Measurements from ENCODE around the gene ZNF470.

ZNF470 gene

DNA sequence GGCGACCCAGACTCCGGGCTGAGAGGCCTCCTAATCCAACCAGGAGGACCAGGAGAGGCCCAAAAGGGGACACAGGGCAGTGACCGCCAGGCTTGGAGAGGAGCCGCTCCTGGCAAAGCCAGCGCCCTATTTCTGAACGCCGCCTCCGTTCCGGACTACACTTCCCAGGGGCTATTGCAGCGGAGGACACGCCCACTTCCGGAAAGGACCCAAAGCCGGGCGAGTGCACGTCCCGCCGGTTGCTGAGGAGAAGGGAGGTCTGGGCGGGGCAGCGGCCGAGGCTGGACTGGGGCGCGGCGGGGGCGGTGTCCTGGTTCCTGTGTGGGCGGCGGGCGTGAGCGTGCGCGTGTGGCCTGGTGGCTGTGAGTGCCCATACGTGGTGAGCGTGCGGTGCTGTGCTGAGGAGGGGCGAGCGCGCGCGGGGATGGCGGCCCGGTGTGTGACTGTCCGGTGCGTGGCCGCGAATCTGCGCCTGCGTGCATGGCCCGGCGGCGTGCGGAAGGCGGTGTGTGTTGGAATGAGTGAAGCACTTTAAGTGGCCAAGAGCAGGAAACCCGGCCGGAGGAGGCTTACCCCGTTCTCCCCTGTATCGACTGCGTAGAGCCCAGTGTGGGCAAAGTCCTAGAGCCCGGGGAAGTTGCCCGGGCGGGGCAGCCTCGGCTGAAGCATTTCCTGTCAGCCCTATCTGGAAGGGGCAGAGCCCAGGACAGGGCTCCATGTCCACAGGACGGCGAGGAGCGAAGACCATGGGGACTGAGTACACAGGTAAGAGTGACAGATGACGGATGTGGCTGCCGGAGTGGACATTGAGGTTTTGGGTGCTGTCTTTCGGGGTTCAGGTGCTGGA, at the start of gene ZNF470:
ZNF470 (plus strand) TSS at position 195 of the 847 bp plus-strand sequence. CDS start 2,844 bp downstream, outside the sequence.
- peak; percentile 87 for DNase-seq (ENCODE audit: low read depth)

DNA sequence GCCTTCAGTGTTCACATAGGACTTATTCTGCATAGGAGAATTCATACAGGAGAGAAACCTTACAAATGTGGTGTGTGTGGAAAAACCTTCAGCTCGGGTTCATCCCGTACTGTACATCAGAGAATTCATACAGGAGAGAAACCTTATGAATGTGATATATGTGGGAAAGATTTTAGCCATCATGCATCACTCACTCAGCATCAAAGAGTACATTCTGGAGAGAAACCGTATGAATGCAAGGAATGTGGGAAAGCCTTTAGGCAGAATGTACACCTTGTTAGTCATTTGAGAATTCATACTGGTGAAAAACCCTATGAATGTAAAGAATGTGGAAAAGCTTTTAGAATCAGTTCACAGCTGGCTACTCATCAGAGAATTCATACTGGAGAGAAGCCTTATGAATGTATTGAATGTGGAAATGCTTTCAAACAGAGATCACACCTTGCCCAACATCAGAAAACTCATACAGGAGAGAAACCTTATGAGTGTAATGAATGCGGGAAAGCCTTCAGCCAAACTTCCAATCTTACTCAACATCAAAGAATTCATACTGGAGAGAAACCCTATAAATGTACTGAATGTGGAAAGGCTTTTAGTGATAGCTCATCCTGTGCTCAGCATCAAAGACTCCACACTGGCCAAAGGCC, 41.9 kb upstream of the ZNF470 start:
- peak; percentile 13 for DNase-seq (ENCODE audit: low read depth)

DNA sequence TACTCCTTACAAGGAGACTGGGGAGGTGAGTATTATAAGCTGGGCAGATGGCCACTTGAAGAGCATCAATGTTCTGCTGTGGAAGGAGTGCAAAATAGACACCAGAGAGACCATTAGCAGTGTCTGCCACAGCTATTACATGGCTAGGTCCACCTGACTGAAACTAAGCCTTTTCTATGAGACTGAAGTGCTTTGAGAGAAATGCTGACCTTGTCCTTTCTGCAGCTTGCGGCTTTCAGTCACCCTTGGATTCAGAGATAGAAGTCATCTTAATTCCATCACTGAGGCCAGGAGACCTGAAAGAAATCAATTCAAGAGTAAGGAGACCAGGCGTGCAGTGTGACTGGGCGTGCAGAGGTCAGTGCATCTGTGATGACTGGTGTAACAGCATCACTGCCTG, 29.8 kb upstream of the ZNF470 start:
- DNase-seq (ENCODE audit: low read depth) = no peak

DNA sequence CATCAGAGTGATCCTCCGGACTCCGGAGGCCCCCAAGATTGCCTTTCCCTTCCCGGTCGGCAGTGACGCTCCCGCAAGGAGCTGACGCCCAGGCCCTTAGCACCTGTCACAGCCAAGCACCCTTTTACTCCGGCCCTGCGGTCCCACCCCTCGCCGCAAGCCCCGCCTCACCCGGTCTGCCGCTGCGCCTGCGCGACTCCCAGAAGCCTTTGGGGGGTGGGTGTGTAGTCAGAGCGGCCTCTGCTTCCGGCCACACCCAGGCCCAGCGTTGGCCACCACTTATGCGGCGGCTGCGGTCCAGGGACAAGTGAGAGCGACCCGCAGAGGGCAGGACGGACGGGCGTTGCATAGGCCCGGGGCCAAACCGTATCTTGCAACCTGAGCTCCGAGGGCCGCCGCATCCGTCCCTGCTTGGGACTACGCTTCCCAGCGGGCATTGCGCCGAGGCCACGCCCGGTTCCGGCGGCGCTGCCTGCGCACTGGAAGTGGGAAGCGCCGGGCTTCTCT, 29.0 kb upstream of the ZNF470 start:
- DNase-seq (ENCODE audit: low read depth) = peak; percentile 87

DNA sequence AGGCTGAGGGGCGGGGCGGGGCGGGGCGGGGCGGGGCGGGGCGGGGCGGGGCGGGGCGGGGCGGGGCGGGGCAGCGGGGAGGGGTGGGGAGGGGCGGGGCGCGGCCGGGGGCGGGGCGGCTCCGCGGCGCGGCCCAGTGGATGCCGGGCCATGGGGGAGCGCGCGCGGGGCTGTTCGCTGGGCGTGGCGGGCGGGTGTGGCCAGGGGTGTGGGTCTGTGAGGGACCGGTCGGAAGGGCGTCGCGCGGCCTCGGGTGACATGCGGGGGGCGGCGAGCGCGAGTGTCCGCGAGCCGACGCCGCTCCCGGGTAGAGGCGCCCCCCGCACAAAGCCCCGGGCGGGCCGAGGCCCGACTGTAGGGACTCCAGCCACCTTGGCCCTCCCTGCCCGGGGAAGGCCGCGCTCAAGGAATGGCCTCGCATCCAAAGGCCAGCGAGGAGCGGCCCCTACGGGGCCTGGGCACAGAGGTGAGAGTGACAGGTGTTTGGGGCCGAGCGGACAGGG, 28.5 kb upstream of the ZNF470 start, which contains the start of gene ZFP28:
ZFP28 (plus strand) TSS at position 188 of the 503 bp plus-strand sequence; CDS start at position 259, 71 bp downstream.
- DNase-seq (ENCODE audit: low read depth) = peak; percentile 22

DNA sequence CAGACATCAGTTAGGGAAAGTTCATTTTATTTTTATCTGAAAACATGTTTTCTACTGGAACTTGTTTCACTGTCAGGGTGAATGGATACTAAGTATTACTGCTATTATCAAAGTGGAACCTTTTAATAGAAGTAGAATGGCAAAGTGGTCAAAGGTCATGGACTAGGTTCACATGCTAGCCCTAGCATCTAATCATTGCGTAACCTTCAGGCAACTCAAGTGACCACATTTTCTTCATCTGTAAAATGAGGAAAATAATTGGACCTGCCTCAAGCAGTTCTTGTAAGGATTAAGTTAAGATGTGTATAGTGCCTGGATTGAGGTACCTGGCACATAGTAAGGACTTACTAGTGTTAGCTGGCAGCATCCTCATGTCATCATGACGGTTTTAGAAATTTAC, 23.5 kb upstream of the ZNF470 start:
- no peak for DNase-seq (ENCODE audit: low read depth)

DNA sequence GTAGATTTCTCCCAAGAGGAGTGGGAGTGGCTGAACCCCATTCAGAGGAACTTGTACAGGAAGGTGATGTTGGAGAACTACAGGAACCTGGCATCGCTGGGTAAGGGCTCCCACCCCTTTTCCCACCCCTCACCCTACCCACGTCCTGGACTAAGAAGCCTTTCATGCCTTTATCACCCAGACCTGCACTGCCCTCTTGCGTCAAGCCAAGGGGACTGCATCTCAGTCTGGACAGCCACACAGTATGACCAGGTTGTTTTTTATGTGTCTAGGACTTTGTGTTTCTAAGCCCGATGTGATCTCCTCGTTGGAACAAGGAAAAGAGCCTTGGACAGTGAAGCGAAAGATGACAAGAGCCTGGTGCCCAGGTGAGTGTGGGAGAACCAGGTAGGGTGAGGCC, 19.7 kb upstream of the ZNF470 start:
- no peak for DNase-seq (ENCODE audit: low read depth)

DNA sequence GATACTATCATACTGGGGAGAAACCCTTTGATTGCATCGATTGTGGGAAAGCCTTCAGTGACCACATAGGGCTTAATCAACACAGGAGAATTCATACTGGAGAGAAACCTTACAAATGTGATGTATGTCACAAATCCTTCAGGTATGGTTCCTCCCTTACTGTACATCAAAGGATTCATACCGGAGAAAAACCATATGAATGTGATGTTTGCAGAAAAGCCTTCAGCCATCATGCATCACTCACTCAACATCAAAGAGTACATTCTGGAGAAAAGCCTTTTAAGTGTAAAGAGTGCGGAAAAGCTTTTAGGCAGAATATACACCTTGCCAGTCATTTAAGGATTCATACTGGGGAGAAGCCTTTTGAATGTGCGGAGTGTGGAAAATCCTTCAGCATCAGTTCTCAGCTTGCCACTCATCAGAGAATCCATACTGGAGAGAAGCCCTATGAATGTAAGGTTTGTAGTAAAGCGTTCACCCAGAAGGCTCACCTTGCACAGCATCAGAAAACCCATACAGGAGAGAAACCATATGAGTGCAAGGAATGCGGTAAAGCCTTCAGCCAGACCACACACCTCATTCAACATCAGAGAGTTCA, 12.9 kb upstream of the ZNF470 start:
- DNase-seq (ENCODE audit: low read depth) = peak; percentile 26

DNA sequence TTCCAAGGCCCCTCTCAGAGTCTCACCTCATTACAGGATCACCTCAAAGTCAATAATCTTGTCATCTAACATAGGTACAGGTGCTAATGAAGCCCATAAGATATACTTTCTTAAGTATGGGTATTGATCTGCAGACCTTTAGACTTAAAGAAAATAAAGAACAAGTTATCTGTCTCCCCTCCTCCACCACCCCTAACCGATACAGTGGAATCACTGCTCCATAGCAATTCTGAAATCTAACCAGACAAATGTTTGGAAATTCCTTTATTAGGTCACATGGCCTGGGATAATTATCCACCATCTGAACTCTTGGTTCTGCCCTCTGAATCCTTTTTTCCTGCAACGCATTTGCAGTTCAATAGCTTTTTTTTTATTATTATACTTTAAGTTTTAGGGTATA, 4.5 kb upstream of the ZNF470 start:
- no peak for DNase-seq (ENCODE audit: low read depth)

DNA sequence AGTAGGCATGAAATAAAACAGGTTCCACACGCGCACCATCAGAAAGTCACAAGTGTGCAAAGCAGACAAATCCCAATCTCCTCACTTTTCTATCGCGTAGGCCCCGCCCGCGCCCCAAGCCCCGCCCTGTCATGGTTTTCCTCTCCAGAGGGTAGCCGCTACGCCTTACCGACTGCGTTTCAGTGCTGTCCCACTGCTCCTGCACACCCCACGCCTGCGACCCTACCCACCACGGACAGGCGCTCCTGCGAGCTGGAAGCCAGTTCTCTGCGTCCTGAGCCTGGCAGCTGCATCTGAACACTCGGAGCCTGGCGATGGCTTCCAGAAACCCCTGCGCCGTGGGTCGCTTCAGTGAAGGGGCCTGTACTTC, 379 bp upstream of the ZNF470 start:
- DNase-seq (ENCODE audit: low read depth) = no peak

DNA sequence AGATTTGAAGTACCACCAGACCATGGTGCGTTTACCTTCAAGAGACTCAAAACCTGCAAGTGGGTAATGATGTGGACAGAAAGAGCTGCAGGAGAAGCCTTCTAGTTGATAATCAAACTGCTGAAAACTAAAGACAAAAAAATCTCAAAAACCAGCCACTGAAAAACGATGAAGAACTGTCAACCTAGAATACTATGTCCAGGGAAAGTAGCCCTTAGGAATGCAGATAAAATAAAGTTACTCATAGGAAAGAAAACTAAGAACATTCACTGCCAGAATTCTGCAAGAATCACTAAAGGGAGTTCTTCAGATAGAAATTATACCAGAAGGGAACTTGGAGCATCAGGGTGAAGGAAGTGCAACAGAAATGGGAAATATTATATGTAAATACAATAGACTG, 5.3 kb downstream of the ZNF470 start:
- peak; percentile 16 for DNase-seq (ENCODE audit: low read depth)

DNA sequence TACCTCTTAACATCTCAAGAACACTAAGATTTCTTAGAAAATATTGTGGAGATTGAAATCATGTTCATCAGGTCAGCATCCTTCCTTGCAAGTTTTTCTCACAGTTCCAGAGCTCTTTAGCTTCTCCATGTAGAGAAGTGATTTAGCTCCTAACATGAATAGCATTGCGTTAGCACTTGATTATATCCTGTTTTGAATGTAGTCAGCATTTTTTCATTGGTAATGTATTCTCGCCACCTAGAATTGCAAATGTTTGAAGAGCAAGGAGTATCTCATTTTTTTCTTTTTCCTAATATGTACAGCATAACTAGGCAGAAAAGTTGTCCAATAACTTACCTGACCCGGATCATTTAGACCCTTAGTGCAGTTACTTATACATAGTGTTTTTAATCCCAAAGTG, 6.6 kb downstream of the ZNF470 start:
- DNase-seq (ENCODE audit: low read depth) = no peak

DNA sequence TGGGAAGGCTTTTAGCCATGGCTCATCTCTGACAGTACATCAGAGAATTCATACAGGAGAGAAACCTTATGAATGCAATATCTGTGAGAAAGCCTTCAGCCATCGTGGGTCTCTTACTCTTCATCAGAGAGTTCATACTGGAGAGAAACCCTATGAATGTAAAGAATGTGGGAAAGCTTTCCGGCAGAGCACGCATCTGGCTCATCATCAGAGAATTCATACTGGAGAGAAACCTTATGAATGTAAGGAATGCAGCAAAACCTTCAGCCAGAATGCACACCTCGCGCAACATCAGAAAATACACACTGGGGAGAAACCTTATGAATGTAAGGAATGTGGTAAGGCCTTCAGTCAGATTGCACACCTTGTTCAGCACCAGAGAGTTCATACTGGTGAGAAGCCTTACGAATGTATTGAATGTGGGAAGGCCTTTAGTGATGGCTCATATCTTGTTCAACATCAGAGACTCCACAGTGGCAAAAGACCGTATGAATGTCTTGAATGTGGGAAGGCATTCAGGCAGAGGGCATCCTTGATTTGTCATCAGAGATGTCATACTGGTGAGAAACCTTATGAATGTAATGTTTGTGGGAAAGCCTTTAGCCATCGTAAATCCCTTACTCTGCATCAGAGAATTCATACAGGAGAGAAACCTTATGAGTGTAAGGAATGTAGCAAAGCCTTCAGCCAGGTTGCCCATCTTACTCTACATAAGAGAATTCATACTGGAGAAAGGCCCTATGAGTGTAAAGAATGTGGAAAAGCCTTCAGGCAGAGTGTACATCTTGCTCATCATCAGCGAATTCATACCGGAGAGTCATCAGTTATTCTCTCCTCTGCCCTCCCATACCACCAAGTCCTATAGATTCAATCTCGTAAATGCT, 10.7 kb downstream of the ZNF470 start:
- peak; percentile 7 for DNase-seq (ENCODE audit: low read depth)

DNA sequence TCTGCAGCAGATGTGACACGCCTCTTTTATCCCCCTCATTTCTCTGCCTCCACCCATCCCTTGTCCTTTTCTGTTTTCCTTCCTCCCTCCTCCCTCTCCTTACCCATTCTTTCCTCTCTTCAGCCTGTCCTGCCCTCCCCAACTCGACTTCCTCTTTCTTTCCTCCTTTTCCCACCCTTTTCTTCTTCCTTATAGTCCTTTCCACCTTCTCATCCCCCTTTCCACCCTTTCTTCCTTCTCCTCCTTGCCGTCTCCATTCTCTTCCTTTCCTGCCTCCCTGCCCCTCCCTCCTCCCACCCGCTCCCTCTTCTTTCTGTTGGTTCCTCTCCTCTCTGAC, 27.1 kb downstream of the ZNF470 start:
- no peak for DNase-seq (ENCODE audit: low read depth)

DNA sequence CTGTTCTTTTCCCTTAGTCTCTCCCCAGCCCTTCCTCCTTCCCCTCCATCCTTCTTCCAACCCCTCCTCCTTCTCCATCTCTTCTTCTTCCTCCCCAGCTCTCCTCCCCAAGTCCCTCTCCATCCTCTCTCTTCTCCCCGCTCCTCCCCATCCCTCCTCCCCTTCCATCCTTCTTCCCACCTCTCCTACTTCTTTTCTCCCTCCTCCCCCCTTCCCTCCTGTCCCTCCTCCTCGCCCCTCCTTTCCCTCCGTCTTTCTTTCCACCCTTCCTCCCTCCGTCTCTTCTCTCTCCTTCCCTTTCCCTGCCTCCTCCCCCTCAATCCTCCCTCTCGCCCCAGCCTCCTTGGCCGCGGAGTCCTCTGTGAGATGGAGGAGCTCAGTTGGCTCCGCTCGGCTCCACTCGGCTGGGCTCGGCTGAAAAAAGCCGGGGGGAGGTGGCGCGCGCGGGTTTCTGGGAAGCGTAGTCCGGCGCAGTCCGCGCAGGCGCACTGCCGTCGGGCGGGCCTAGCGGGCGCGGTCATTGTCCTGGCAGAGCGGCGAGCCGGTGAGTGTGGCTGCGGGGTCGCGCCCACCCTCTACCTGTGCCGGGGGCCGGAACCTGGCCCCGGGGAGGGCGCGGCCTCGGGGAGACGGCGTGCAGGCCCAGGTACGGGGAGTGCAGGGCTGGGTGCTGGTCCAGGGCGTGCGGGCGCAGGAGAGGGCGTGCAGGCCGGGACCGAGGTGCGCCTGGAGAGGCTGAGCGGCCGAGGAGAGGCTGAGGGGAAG, 27.7 kb downstream of the ZNF470 start, which contains the start of gene ZNF71:
ZNF71 (plus strand) TSS at position 520 of the 765 bp plus-strand sequence. CDS start 6,257 bp downstream, outside the sequence.
- peak; percentile 81 for DNase-seq (ENCODE audit: low read depth)

DNA sequence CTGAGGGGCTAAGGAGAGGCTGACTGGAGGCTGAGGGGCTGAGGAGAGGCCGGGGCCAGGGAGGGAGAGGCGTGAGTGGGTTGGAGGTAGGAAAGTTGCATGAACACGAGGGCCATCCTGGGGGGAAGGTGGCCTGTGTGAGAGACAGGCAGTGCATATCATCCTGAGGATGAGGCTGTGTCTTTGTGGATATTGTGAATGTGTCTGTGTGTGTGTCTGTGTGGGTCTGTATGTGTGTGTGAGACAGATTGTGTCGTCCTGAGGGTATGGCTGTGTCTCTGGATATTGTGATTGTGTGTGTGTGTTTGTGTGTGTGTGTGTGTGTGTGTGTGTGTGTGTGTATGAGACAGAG, 28.3 kb downstream of the ZNF470 start:
- peak; percentile 16 for DNase-seq (ENCODE audit: low read depth)

DNA sequence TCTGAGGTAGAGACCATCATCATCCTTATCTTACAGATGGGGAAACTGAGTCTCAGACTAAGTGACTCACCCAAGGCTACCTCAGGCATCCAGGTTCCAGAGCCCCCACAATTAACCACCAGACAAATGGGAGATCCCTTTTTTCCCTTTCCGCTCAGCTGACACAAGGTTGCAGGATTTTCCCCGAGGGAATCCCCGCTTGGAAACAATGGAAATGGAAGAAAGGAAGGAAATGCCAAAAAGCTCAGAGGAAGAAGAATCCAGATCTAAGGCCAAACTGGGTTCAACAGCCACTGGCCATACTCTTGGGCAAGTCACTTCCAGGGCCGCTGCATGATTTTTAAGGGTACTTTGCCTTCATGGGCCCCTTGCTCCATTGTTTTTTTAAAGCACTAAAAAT, 29.4 kb downstream of the ZNF470 start:
- DNase-seq (ENCODE audit: low read depth) = no peak

DNA sequence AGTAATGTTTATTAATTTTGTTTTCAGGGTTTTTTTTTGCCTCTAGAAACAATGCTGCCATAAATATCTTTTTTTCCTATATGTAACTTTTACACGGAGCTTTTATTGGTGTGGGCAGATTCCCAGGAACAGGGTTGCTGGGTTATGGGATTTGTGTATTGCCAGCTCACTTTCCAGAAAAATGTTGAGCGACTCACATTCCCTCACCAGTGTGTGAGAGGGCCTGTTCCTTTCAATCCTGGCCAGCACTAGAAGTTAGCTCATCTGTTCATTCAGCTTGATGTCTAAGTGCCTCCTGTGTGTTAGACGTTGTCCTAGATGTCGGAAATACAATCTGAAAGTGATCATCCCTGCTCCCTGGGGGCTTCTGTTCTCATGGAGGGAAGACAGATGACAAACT, 30.4 kb downstream of the ZNF470 start:
- no peak for DNase-seq (ENCODE audit: low read depth)

DNA sequence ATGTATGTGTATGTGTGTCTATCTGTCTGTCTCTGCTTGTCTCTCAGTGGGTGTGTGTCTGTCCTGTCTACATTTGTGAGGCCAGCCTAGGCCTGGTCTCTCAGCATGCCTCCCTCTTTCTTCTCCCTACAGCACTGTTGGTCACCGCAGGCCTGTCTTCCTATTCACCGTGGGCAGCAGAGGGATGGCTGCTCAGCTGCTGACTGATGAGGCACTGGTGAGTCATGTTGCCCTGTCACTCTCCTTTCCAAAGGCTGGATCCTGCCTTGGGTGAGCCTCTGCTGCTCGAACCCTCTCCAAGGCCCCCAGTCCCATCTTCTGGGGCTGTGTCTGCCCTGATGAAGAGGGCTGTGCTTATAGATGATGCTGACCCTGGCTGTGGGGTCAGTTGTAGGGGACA, 34.1 kb downstream of the ZNF470 start:
- peak; percentile 7 for DNase-seq (ENCODE audit: low read depth)

DNA sequence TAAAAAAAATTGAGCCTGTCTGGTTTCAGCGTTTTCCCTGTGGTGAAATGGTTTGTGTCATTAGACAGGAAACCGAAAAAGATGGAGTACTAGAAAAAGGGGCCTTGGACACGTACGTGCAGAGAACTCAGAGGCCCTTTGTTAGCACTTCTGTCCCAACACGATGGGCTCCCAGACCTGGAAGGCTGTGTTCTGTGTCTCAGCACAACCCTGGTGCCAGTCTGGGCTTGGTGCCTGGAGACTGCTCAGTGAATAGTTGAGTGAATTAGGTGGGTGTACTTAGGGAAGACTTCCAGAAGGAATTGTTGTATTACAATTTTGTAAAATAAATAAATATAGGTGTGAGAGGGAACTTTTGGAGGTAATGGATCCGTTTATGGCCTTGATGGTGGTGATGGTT, 36.6 kb downstream of the ZNF470 start:
- no peak for DNase-seq (ENCODE audit: low read depth)
